Measurements from ENCODE around the gene NHLH1. TPM values are rescaled to one million over a fixed set of nuclear protein-coding genes. Genes with fewer than 3 reads are reported as not detected.

NHLH1 gene
- total and polyA plus RNA-seq, 2 of the 13 experiments (the other 11 are each of a cell fraction or from before 2014, with no cell fraction given): 0.11 to 0.57 TPM

DNA sequence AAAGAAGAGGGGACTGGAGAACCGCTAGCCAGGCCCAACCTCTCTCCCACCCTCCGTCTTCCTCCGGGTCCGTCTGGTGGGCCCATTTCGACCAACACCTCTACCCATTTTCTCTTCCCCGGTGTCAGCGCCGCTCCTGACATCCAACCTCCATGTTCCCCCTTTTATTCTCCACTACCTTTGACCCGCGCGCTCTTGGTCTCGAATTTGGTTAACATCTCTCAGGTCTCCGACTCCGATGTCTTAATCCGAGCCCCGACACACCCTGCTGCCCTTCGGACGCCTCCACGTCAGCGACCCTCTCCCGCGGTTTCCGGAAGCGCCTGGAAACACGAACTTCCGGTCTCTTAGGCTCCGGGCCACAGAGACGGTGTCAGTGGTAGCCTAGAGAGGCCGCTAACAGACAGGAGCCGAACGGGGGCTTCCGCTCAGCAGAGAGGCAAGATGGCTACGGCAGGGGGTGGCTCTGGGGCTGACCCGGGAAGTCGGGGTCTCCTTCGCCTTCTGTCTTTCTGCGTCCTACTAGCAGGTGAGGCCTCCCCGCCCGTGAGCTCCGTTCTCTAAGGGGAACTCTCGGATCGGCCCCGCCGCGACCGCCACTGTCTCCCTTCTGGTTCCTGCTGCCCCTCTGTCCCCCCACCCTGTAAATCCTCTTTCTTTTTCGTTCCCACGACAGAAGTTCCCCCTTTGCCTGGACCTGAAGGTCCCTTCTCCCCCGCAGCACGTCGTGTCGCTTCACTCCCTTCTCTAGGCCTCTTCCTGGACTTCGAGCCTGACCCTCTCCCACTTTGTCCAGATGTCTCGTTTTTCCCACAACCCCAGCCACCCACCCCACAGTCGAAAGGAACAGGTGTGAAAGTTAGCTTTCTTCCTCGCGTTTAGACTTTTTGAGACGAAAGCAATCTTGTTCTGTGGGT is 23.7 kb upstream of the NHLH1 start, which contains the start of the genes COPA and NCSTN (continued):
- peak; percentile 85 for TF ChIP-seq TAF15 (IDR thresholded peaks at IDR 0.05; ENCODE audit: low read depth, low read length, poor library complexity, severe bottlenecking)
- peak; percentile 60 for TF ChIP-seq GATAD2A (CRISPR knock-in tag; IDR thresholded peaks at IDR 0.05)
- 0 out of 2 replicates have a peak, but pooled peaks have one; percentile 51 for TF ChIP-seq HNRNPL (IDR thresholded peaks at IDR 0.05; ENCODE audit: low read depth, low read length)
- peak; percentile 92 for TF ChIP-seq PHF20 (CRISPR knock-in tag; IDR thresholded peaks at IDR 0.05)
- 0 out of 2 replicates have a peak, but pooled peaks have one; percentile 39 for TF ChIP-seq ZNF567 (CRISPR knock-in tag; IDR thresholded peaks at IDR 0.05; ENCODE audit: borderline replicate concordance)
- TF ChIP-seq PITX1 (CRISPR knock-in tag; IDR thresholded peaks at IDR 0.05): peak; percentile 83
- TF ChIP-seq HOXA3 (CRISPR knock-in tag; IDR thresholded peaks at IDR 0.05): peak; percentile 92
- TF ChIP-seq NFRKB (IDR thresholded peaks at IDR 0.05): peak; percentile 58; the same call in 1 of the 2 replicates
- TF ChIP-seq, protein P1, sequence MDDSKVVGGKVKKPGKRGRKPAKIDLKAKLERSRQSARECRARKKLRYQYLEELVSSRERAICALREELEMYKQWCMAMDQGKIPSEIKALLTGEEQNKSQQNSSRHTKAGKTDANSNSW (CRISPR knock-in tag; IDR thresholded peaks at IDR 0.05; ENCODE audit: borderline replicate concordance): peak; percentile 59; the same call in 1 of the 2 replicates
- TF ChIP-seq, protein P2, sequence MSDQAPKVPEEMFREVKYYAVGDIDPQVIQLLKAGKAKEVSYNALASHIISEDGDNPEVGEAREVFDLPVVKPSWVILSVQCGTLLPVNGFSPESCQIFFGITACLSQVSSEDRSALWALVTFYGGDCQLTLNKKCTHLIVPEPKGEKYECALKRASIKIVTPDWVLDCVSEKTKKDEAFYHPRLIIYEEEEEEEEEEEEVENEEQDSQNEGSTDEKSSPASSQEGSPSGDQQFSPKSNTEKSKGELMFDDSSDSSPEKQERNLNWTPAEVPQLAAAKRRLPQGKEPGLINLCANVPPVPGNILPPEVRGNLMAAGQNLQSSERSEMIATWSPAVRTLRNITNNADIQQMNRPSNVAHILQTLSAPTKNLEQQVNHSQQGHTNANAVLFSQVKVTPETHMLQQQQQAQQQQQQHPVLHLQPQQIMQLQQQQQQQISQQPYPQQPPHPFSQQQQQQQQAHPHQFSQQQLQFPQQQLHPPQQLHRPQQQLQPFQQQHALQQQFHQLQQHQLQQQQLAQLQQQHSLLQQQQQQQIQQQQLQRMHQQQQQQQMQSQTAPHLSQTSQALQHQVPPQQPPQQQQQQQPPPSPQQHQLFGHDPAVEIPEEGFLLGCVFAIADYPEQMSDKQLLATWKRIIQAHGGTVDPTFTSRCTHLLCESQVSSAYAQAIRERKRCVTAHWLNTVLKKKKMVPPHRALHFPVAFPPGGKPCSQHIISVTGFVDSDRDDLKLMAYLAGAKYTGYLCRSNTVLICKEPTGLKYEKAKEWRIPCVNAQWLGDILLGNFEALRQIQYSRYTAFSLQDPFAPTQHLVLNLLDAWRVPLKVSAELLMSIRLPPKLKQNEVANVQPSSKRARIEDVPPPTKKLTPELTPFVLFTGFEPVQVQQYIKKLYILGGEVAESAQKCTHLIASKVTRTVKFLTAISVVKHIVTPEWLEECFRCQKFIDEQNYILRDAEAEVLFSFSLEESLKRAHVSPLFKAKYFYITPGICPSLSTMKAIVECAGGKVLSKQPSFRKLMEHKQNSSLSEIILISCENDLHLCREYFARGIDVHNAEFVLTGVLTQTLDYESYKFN (CRISPR knock-in tag; conservative IDR thresholded peaks at IDR 0.05): 0 out of 2 replicates have a peak, but pooled peaks have one; percentile 52
- peak; percentile 33; the same call in 1 of the 2 replicates for TF ChIP-seq FOXA3 (CRISPR knock-in tag; IDR thresholded peaks at IDR 0.05)
- TF ChIP-seq ZSCAN31 (CRISPR knock-in tag; IDR thresholded peaks at IDR 0.05; ENCODE audit: low read depth): peak; percentile 59; the same call in 1 of the 2 replicates
- TF ChIP-seq ZIK1 (CRISPR knock-in tag; IDR thresholded peaks at IDR 0.05; ENCODE audit: borderline replicate concordance, low read depth): peak; percentile 50
- peak; percentile 63; the same call in 1 of the 2 replicates for TF ChIP-seq ZNF543 (CRISPR knock-in tag; IDR thresholded peaks at IDR 0.05)
- TF ChIP-seq ZNF510 (CRISPR knock-in tag; IDR thresholded peaks at IDR 0.05; ENCODE audit: low read depth): peak; percentile 80; the same call in 1 of the 2 replicates
- TF ChIP-seq, protein P3, sequence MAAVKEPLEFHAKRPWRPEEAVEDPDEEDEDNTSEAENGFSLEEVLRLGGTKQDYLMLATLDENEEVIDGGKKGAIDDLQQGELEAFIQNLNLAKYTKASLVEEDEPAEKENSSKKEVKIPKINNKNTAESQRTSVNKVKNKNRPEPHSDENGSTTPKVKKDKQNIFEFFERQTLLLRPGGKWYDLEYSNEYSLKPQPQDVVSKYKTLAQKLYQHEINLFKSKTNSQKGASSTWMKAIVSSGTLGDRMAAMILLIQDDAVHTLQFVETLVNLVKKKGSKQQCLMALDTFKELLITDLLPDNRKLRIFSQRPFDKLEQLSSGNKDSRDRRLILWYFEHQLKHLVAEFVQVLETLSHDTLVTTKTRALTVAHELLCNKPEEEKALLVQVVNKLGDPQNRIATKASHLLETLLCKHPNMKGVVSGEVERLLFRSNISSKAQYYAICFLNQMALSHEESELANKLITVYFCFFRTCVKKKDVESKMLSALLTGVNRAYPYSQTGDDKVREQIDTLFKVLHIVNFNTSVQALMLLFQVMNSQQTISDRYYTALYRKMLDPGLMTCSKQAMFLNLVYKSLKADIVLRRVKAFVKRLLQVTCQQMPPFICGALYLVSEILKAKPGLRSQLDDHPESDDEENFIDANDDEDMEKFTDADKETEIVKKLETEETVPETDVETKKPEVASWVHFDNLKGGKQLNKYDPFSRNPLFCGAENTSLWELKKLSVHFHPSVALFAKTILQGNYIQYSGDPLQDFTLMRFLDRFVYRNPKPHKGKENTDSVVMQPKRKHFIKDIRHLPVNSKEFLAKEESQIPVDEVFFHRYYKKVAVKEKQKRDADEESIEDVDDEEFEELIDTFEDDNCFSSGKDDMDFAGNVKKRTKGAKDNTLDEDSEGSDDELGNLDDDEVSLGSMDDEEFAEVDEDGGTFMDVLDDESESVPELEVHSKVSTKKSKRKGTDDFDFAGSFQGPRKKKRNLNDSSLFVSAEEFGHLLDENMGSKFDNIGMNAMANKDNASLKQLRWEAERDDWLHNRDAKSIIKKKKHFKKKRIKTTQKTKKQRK (IDR thresholded peaks at IDR 0.05; ENCODE audit: low read length): no peak
- no peak for TF ChIP-seq TCF7L2 (IDR thresholded peaks at IDR 0.05; ENCODE audit: low read depth, low read length)
- TF ChIP-seq NR2F1 (CRISPR knock-in tag; IDR thresholded peaks at IDR 0.05): 0 out of 4 replicates have a peak, but pooled peaks of 1 of the 2 experiments have one; percentile 17
- 0 out of 2 replicates have a peak, but pooled peaks have one; percentile 12 for TF ChIP-seq FOXM1 (CRISPR knock-in tag; IDR thresholded peaks at IDR 0.05)
- TF ChIP-seq IKZF4 (CRISPR knock-in tag; IDR thresholded peaks at IDR 0.05; ENCODE audit: borderline replicate concordance, low read depth, not compliant biosample characterization): peak; percentile 28
